ENCODE data around the gene CXCR3.
"Not testable (repeated sequence)": the region's sequence is repeated elsewhere in the genome, so short reads cannot be mapped to it uniquely, and the experiment has no call there.

The CXCR3 gene

GRCh38 chrX:71577682-71578081, 40.6 kb downstream of the CXCR3 start:
- no peak overlapping the region for H3K4me3 ChIP-seq (ENCODE audit: low read depth, low read length)
- DNase-seq (ENCODE audit: low read depth), result no peak

GRCh38 chrX:71573590-71573989, 44.7 kb downstream of the CXCR3 start:
- no peak for DNase-seq (ENCODE audit: low read depth)
- no peak overlapping the region for H3K4me3 ChIP-seq (ENCODE audit: low read depth, low read length)

- H3K4me3 ChIP-seq (ENCODE audit: low read depth, low read length); DNase-seq (ENCODE audit: low read depth): not testable (repeated sequence)
Observed at GRCh38 chrX:71571390-71571789, 46.9 kb downstream of the CXCR3 start.
